HG03520 (cell line): ENCODE data around the gene SLIT3.

Source experiments
- ATAC-seq: cut with Tn5 transposase; IDR thresholded peaks from one replicate; pipeline ENCODE4 v1.9.1; 2021; ENCODE audit warnings: mild to moderate bottlenecking, moderate library complexity; ENCODE audit not compliant: unreplicated experiment

SLIT3 gene

GRCh38 chr5:168879331-168879730, 421.6 kb downstream of the SLIT3 start:
- no peak for ATAC-seq

GRCh38 chr5:168878135-168878745, 422.7 kb downstream of the SLIT3 start:
- ATAC-seq, result no peak

GRCh38 chr5:168877132-168877892, 423.6 kb downstream of the SLIT3 start:
- ATAC-seq, result no peak

GRCh38 chr5:168876419-168876818, 424.5 kb downstream of the SLIT3 start:
- ATAC-seq, result no peak

GRCh38 chr5:168875832-168876231, 425.1 kb downstream of the SLIT3 start:
- no peak for ATAC-seq

GRCh38 chr5:168874713-168875380, 426.1 kb downstream of the SLIT3 start:
- ATAC-seq, result no peak

- ATAC-seq, result no peak
Measured at GRCh38 chr5:168872246-168872645, 428.7 kb downstream of the SLIT3 start.

GRCh38 chr5:168870910-168871309, 430.0 kb downstream of the SLIT3 start:
- ATAC-seq, result no peak

GRCh38 chr5:168869615-168870227, 431.2 kb downstream of the SLIT3 start:
- ATAC-seq, result no peak

GRCh38 chr5:168867241-168867640, 433.7 kb downstream of the SLIT3 start:
- no peak for ATAC-seq

GRCh38 chr5:168865968-168866367, 435.0 kb downstream of the SLIT3 start:
- no peak for ATAC-seq

- ATAC-seq, result no peak
Measured at GRCh38 chr5:168863021-168863420, 437.9 kb downstream of the SLIT3 start.

- no peak for ATAC-seq
Measured at GRCh38 chr5:168860503-168860902, 440.4 kb downstream of the SLIT3 start.

GRCh38 chr5:168860081-168860480, 440.9 kb downstream of the SLIT3 start:
- no peak for ATAC-seq

GRCh38 chr5:168859471-168859870, 441.5 kb downstream of the SLIT3 start:
- no peak for ATAC-seq

GRCh38 chr5:168858994-168859393, 441.9 kb downstream of the SLIT3 start:
- ATAC-seq, result no peak

- no peak for ATAC-seq
Measured at GRCh38 chr5:168858371-168858770, 442.6 kb downstream of the SLIT3 start.

- no peak for ATAC-seq
Measured at GRCh38 chr5:168853972-168854371, 447.0 kb downstream of the SLIT3 start.

GRCh38 chr5:168852329-168852728, 448.6 kb downstream of the SLIT3 start:
- no peak for ATAC-seq

- no peak for ATAC-seq
Measured at GRCh38 chr5:168851902-168852321, 449.0 kb downstream of the SLIT3 start.

- ATAC-seq, result no peak
Measured at GRCh38 chr5:168850683-168851082, 450.3 kb downstream of the SLIT3 start.

GRCh38 chr5:168848569-168848968, 452.4 kb downstream of the SLIT3 start:
- ATAC-seq, result no peak
